NOMO-1 treated with DMSO at 0.1 percent for 48 hours (cell line): ENCODE results near the gene CDK15.

Source experiments
- DNase-seq: peaks from one replicate; lab custom pipeline; 2025; ENCODE audit not compliant: unreplicated experiment; lab: John Stamatoyannopoulos, UW

The CDK15 gene

GRCh38 chr2:201906777-201907562 lies 100.6 kb downstream of the CDK15 start:
- DNase-seq: no peak

- no peak for DNase-seq
Observed at GRCh38 chr2:201907563-201907881, 101.2 kb downstream of the CDK15 start.

GRCh38 chr2:201908901-201909300 lies 102.6 kb downstream of the CDK15 start:
- no peak for DNase-seq

- DNase-seq: no peak
Observed at GRCh38 chr2:201909348-201909747, 103.0 kb downstream of the CDK15 start.

GRCh38 chr2:201909961-201910361 lies 103.6 kb downstream of the CDK15 start:
- peak; percentile 29 for DNase-seq

GRCh38 chr2:201911372-201911771 lies 105.0 kb downstream of the CDK15 start:
- no peak for DNase-seq

GRCh38 chr2:201913201-201913600 lies 106.9 kb downstream of the CDK15 start:
- no peak for DNase-seq

GRCh38 chr2:201915446-201915845 lies 109.1 kb downstream of the CDK15 start:
- peak; percentile 65 for DNase-seq

- DNase-seq: no peak
Observed at GRCh38 chr2:201916565-201916964, 110.2 kb downstream of the CDK15 start.

GRCh38 chr2:201918616-201919307 lies 112.4 kb downstream of the CDK15 start:
- DNase-seq: no peak

GRCh38 chr2:201919308-201919634 lies 112.9 kb downstream of the CDK15 start:
- no peak for DNase-seq

- DNase-seq: no peak
Observed at GRCh38 chr2:201923436-201924328, 117.3 kb downstream of the CDK15 start.

- no peak for DNase-seq
Observed at GRCh38 chr2:201924453-201924852, 118.1 kb downstream of the CDK15 start.

GRCh38 chr2:201925056-201925455 lies 118.7 kb downstream of the CDK15 start:
- no peak for DNase-seq

GRCh38 chr2:201926067-201926466 lies 119.7 kb downstream of the CDK15 start:
- DNase-seq: no peak

GRCh38 chr2:201928363-201928762 lies 122.0 kb downstream of the CDK15 start:
- DNase-seq: no peak

GRCh38 chr2:201929281-201930026 lies 123.1 kb downstream of the CDK15 start:
- DNase-seq: no peak

- DNase-seq: no peak
Observed at GRCh38 chr2:201930043-201930442, 123.7 kb downstream of the CDK15 start.

- DNase-seq: no peak
Observed at GRCh38 chr2:201930831-201931230, 124.5 kb downstream of the CDK15 start.

- DNase-seq: no peak
Observed at GRCh38 chr2:201931475-201931874, 125.1 kb downstream of the CDK15 start.

- no peak for DNase-seq
Observed at GRCh38 chr2:201931951-201932350, 125.6 kb downstream of the CDK15 start.
